Neural progenitor cell (in vitro differentiated cells): ENCODE measurements around the gene MAGI2. TPM values are rescaled to one million over a fixed set of nuclear protein-coding genes. Genes with fewer than 3 reads are reported as not detected.

Experiments used
- DNase-seq: peaks from one replicate; pipeline ENCODE4 v3.0.0-alpha.2; 2016; ENCODE audit warnings: low spot score
- H2AFZ ChIP-seq: fragments of 200-600 bp; sonication (generic); replicated peaks from 2 replicates; pipeline ENCODE4 v1.6.1; 2016; ENCODE audit warnings: antibody characterized with exemption
- H3F3A ChIP-seq: fragments of 200-600 bp; sonication (generic); 2 replicates; pipeline ENCODE4 v1.6.1; 2016; ENCODE audit warnings: antibody characterized with exemption, low read depth
- H3K27ac ChIP-seq: fragments of 200-600 bp; sonication (generic); 2 replicates; pipeline ENCODE4 v1.5.1; 2016; ENCODE audit warnings: mild to moderate bottlenecking
- H3K27me3 ChIP-seq: fragments of 200-600 bp; sonication (generic); 2 replicates; pipeline ENCODE4 v1.6.1; 2016; ENCODE audit warnings: mild to moderate bottlenecking, moderate library complexity
- H3K36me3 ChIP-seq: fragments of 200-600 bp; sonication (generic); 2 replicates; pipeline ENCODE4 v1.5.1; 2016
- H3K4me1 ChIP-seq: fragments of 200-600 bp; sonication (generic); 2 replicates; pipeline ENCODE4 v1.6.1; 2016; ENCODE audit warnings: mixed run types
- H3K4me2 ChIP-seq: fragments of 200-600 bp; sonication (generic); 2 replicates; pipeline ENCODE4 v1.6.1; 2016
- H3K4me3 ChIP-seq: fragments of 200-600 bp; sonication (generic); 2 replicates; pipeline ENCODE4 v1.5.1; 2016
- H3K79me2 ChIP-seq: fragments of 200-600 bp; sonication (generic); 2 replicates; pipeline ENCODE4 v1.6.1; 2016; ENCODE audit warnings: low read depth
- H3K9ac ChIP-seq: fragments of 200-600 bp; sonication (generic); 2 replicates; pipeline ENCODE4 v1.6.1; 2016
- H3K9me3 ChIP-seq: fragments of 200-600 bp; sonication (generic); 2 replicates; pipeline ENCODE4 v1.5.1; 2016; ENCODE audit warnings: low read depth
- H4K20me1 ChIP-seq: fragments of 200-600 bp; sonication (generic); 2 replicates; pipeline ENCODE4 v1.6.1; 2016; ENCODE audit warnings: low read depth
- H3K27ac Mint-ChIP-seq: 3 replicates; pipeline ENCODE4 v1.8.0; 2021; ENCODE audit warnings: mixed read lengths
- H3K27me3 Mint-ChIP-seq: 2 replicates; pipeline ENCODE4 v1.8.0; 2022; ENCODE audit warnings: low read depth, mild to moderate bottlenecking, inconsistent platforms, moderate library complexity, mixed read lengths; ENCODE audit not compliant: insufficient read depth
- H3K36me3 Mint-ChIP-seq: 3 replicates; pipeline ENCODE4 v1.8.0; 2021; ENCODE audit warnings: mixed read lengths
- H3K4me1 Mint-ChIP-seq: 3 replicates; pipeline ENCODE4 v1.8.0; 2021; ENCODE audit warnings: mixed read lengths
- H3K4me3 Mint-ChIP-seq: 3 replicates; pipeline ENCODE4 v1.8.0; 2021; ENCODE audit warnings: mild to moderate bottlenecking, moderate library complexity, mixed read lengths
- H3K9me3 Mint-ChIP-seq: 3 replicates; pipeline ENCODE4 v1.8.0; 2020; ENCODE audit warnings: mixed read lengths
- EZH2 ChIP-seq: fragments of 200-600 bp; sonication (generic); IDR thresholded peaks from 2 replicates; pipeline ENCODE4 v1.6.1; 2017; ENCODE audit warnings: antibody characterized with exemption, mild to moderate bottlenecking, moderate library complexity
- EZH2phosphoT487 ChIP-seq: fragments of 200-600 bp; sonication (generic); IDR thresholded peaks from 2 replicates; pipeline ENCODE4 v1.6.1; 2017; ENCODE audit warnings: antibody characterized with exemption
- total RNA-seq: library from RNA; depleted of rRNA; stranded (reverse); fragments of >200 nt; gene quantifications from 2 replicates; pipeline ENCODE4 v1.2.3, GENCODE V29; 2015; ENCODE audit warnings: low replicate concordance
- TF ChIP-seq, protein P1 (sequence below): fragments of 200-600 bp; sonication (generic); IDR thresholded peaks from 2 replicates; pipeline ENCODE4 v1.5.1; 2017; ENCODE audit warnings: antibody characterized with exemption, mild to moderate bottlenecking

Gene MAGI2
- total RNA-seq, 1 donor from 2014 or later: 5.8 TPM

DNA sequence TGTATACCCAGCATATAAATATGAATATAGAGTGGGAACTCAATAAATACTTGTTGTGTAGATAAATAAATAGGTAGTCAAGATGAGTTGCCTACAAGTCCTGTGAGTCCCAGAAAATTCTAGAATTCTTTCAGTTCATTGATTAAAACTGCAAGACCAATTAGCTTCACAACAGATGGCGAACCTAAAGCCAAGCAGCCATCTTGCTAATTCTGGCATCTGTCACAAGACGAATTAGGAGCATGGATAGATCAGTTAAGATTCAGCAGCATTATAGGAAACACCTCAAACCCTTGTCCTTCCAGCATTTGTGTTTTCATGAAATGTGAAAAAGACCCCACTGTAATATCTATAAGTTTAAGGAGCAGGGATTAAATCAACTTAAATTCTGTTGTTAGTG, 552.7 kb downstream of the MAGI2 start:
- Histone ChIP-seq H3K79me2 (no peaks in the 10 kb centered on the region), H3K36me3 (no peaks in the 10 kb centered on the region), H3K27ac (no peak overlapping the region), H2AFZ (no peak overlapping the region), H3K9me3 (no peaks in the 10 kb centered on the region), H3K4me1 (peaks cover 9% of the 10 kb centered on the region), H3K27me3 (no peaks in the 10 kb centered on the region), H3K4me3 (no peak overlapping the region), H3F3A (no peaks in the 10 kb centered on the region), H4K20me1 (no peaks in the 10 kb centered on the region), H3K4me2 (no peak overlapping the region), H3K9ac (no peak overlapping the region)
- no peak for DNase-seq
- peaks cover 5% of the 10 kb centered on the region for H3K4me1 Mint-ChIP-seq
- H3K9me3 Mint-ChIP-seq: no peaks in the 10 kb centered on the region
- no peaks in the 10 kb centered on the region for H3K27me3 Mint-ChIP-seq
- no peak overlapping the region for H3K4me3 Mint-ChIP-seq
- H3K27ac Mint-ChIP-seq: no peak overlapping the region
- TF ChIP-seq EZH2phosphoT487 (no peak), EZH2 (no peak)
- TF ChIP-seq, protein P1, sequence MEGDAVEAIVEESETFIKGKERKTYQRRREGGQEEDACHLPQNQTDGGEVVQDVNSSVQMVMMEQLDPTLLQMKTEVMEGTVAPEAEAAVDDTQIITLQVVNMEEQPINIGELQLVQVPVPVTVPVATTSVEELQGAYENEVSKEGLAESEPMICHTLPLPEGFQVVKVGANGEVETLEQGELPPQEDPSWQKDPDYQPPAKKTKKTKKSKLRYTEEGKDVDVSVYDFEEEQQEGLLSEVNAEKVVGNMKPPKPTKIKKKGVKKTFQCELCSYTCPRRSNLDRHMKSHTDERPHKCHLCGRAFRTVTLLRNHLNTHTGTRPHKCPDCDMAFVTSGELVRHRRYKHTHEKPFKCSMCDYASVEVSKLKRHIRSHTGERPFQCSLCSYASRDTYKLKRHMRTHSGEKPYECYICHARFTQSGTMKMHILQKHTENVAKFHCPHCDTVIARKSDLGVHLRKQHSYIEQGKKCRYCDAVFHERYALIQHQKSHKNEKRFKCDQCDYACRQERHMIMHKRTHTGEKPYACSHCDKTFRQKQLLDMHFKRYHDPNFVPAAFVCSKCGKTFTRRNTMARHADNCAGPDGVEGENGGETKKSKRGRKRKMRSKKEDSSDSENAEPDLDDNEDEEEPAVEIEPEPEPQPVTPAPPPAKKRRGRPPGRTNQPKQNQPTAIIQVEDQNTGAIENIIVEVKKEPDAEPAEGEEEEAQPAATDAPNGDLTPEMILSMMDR: no peak
- H3K36me3 Mint-ChIP-seq: no peaks in the 10 kb centered on the region

DNA sequence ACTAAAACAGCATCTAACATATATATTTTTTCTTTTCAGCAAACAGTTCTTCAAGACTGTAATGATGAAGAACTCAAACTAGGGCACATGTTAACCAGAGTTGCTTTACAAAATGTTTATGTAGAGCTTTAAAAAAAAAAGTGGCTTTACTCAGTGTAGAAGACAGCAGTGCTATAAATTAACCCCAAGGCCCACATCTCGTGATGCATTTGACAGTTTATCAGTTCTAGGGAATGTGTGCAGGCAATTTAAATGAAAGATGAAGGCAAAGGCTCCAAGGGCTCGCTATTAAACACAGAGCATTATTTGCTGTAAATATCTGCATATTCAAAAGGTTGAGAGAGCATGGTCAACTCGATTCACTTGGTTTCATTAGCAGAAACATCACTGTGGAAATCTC, 558.1 kb downstream of the MAGI2 start:
- no peaks in the 10 kb centered on the region for H3K36me3 ChIP-seq
- no peaks in the 10 kb centered on the region for H3K9me3 ChIP-seq
- H3F3A ChIP-seq: no peaks in the 10 kb centered on the region
- H3K27me3 ChIP-seq: no peaks in the 10 kb centered on the region
- Mint-ChIP-seq H3K36me3 (no peaks in the 10 kb centered on the region), H3K9me3 (no peaks in the 10 kb centered on the region), H3K27ac (no peak overlapping the region), H3K4me3 (no peak overlapping the region), H3K4me1 (no peaks in the 10 kb centered on the region), H3K27me3 (peaks cover 2% of the 10 kb centered on the region)
- no peak overlapping the region for H3K27ac ChIP-seq
- H3K9ac ChIP-seq: no peak overlapping the region
- no peaks in the 10 kb centered on the region for H4K20me1 ChIP-seq
- no peak overlapping the region for H3K4me3 ChIP-seq
- no peak overlapping the region for H2AFZ ChIP-seq
- H3K79me2 ChIP-seq: no peaks in the 10 kb centered on the region
- no peak overlapping the region for H3K4me2 ChIP-seq
- DNase-seq: no peak
- H3K4me1 ChIP-seq: peaks cover 4% of the 10 kb centered on the region
- TF ChIP-seq, protein P1: no peak
- TF ChIP-seq EZH2phosphoT487 (no peak), EZH2 (no peak)

DNA sequence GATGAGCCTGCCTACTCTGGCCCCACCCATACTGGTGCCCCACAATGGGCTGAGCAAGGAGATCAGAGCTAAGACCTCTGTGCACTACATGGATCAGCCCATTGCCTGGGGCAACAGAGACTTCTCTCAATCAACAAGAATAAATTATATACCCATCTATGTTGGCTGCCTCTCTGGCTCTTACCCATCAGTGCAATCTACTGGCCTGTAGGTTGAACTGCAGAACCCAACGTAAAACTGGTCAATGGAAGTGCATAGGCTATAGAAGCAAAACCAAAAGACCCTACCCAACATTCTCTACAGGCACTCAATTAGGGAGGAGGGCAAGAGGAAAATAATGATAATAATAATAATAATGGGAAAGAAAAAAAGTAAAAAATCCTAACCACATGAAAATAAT, 574.3 kb downstream of the MAGI2 start:
- Histone ChIP-seq H3K4me2 (no peak overlapping the region), H3K27me3 (no peaks in the 10 kb centered on the region), H3K4me3 (no peak overlapping the region), H3K79me2 (no peaks in the 10 kb centered on the region), H3F3A (no peaks in the 10 kb centered on the region), H2AFZ (no peak overlapping the region), H3K9ac (no peak overlapping the region), H4K20me1 (no peaks in the 10 kb centered on the region), H3K27ac (no peak overlapping the region), H3K4me1 (no peaks in the 10 kb centered on the region), H3K36me3 (no peaks in the 10 kb centered on the region), H3K9me3 (no peaks in the 10 kb centered on the region)
- DNase-seq: no peak
- no peak for TF ChIP-seq EZH2
- TF ChIP-seq EZH2phosphoT487: no peak
- TF ChIP-seq, protein P1: no peak
- Mint-ChIP-seq H3K27me3 (no peaks in the 10 kb centered on the region), H3K27ac (no peak overlapping the region), H3K4me1 (no peaks in the 10 kb centered on the region), H3K36me3 (no peaks in the 10 kb centered on the region), H3K9me3 (peaks cover 20% of the 10 kb centered on the region), H3K4me3 (no peak overlapping the region)
